IMR-90 (cell line): ENCODE measurements around the gene L3MBTL4. TPM values are rescaled to one million over a fixed set of nuclear protein-coding genes. Genes with fewer than 3 reads are reported as not detected.

ENCODE experiments used
- ATAC-seq: fragments of 200-7000 bp; cut with Tn5 transposase; 2 replicates; pipeline ENCODE4 v1.9.1; 2020; ENCODE audit warnings: low read depth, mild to moderate bottlenecking, moderate library complexity
- BruUV-seq: library from RNA; stranded (reverse); fragments of 400-500 nt; replicated peaks from 2 replicates; lab custom pipeline; 2021; lab: Mats Ljungman, UMichigan
- CTCF ChIA-PET: fragments of 300-600 bp; formaldehyde crosslinking; extraction: SDS; loops from one replicate; lab custom pipeline; 2021; ENCODE audit warnings: antibody characterized with exemption; lab: Yijun Ruan, JAX
- POLR2A ChIA-PET: fragments of 300-600 bp; sonication (Branson Sonifier 250); formaldehyde crosslinking; loops from one replicate; lab custom pipeline; 2022; ENCODE audit warnings: antibody characterized with exemption; ENCODE audit not compliant: unreplicated experiment; lab: Charles Lee
- DNase-seq: peaks from one replicate; pipeline ENCODE4 v3.0.0; 2013
- H2AFZ ChIP-seq: replicated peaks from 2 replicates; pipeline ENCODE3; 2013; ENCODE audit warnings: low read length, mild to moderate bottlenecking; ENCODE audit not compliant: poor library complexity
- H2AK5ac ChIP-seq: 2 replicates; pipeline ENCODE4 v1.6.1; 2013; ENCODE audit warnings: low read depth, low read length, inconsistent platforms
- H2AK9ac ChIP-seq: replicated peaks from 2 replicates; pipeline ENCODE3; 2013; ENCODE audit warnings: mild to moderate bottlenecking, low read depth, low read length, moderate library complexity; ENCODE audit not compliant: poor library complexity
- H2BK120ac ChIP-seq: 2 replicates; pipeline ENCODE4 v1.6.1; 2013; ENCODE audit warnings: low read depth, low read length, inconsistent platforms
- H2BK15ac ChIP-seq: 3 replicates; pipeline ENCODE4 v1.6.1; 2013; ENCODE audit warnings: low read depth, low read length, inconsistent platforms
- H2BK20ac ChIP-seq: 2 replicates; pipeline ENCODE4 v1.6.1; 2013; ENCODE audit warnings: low read depth, mild to moderate bottlenecking, inconsistent platforms, low read length, moderate library complexity
- H2BK5ac ChIP-seq: 2 replicates; pipeline ENCODE4 v1.6.1; 2013; ENCODE audit warnings: mild to moderate bottlenecking, low read depth, low read length, inconsistent platforms; ENCODE audit not compliant: poor library complexity, severe bottlenecking
- H3K14ac ChIP-seq: replicated peaks from 2 replicates; pipeline ENCODE4 v1.6.1; 2013; ENCODE audit warnings: low read depth, low read length, inconsistent platforms
- H3K18ac ChIP-seq: 2 replicates; pipeline ENCODE4 v1.6.1; 2013; ENCODE audit warnings: low read depth, low read length, control low read depth
- H3K23ac ChIP-seq: 2 replicates; pipeline ENCODE4 v1.6.1; 2013; ENCODE audit warnings: low read depth, low read length, inconsistent platforms
- H3K27ac ChIP-seq: 2 replicates; pipeline ENCODE4 v1.5.1; 2013; ENCODE audit warnings: mild to moderate bottlenecking, control low read depth, low read length; ENCODE audit not compliant: insufficient read depth
- H3K27me3 ChIP-seq: 2 replicates; pipeline ENCODE4 v1.6.1; 2013; ENCODE audit warnings: low read length; ENCODE audit not compliant: control insufficient read depth, insufficient read depth
- H3K36me3 ChIP-seq: 2 replicates; pipeline ENCODE4 v1.6.1; 2013; ENCODE audit warnings: low read length, mixed read lengths; ENCODE audit not compliant: control insufficient read depth, insufficient read depth
- H3K4ac ChIP-seq: 2 replicates; pipeline ENCODE4 v1.6.1; 2013; ENCODE audit warnings: low read depth, low read length, inconsistent platforms
- H3K4me1 ChIP-seq: 2 replicates; pipeline ENCODE4 v1.6.1; 2013; ENCODE audit warnings: low read length, mixed read lengths; ENCODE audit not compliant: control insufficient read depth, insufficient read depth
- H3K4me2 ChIP-seq: 2 replicates; pipeline ENCODE4 v1.6.1; 2013; ENCODE audit warnings: low read depth, mild to moderate bottlenecking, control low read depth, low read length, moderate library complexity
- H3K4me3 ChIP-seq: 2 replicates; pipeline ENCODE4 v1.5.1; 2013; ENCODE audit warnings: low read depth, mild to moderate bottlenecking, control low read depth, low read length, moderate library complexity; ENCODE audit not compliant: insufficient read depth
- H3K56ac ChIP-seq: 2 replicates; pipeline ENCODE4 v1.6.1; 2013; ENCODE audit warnings: low read length, inconsistent platforms; ENCODE audit not compliant: insufficient read depth; ENCODE audit errors: extremely low read depth
- H3K79me1 ChIP-seq, 2 experiments: 2 replicates each; pipeline ENCODE4 v1.6.1; 2013; ENCODE audit warnings: low read length in 2 of 2, inconsistent platforms in 1 of 2, low read depth in 1 of 2
- H3K9ac ChIP-seq: 2 replicates; pipeline ENCODE4 v1.6.1; 2013; ENCODE audit warnings: low read depth, low read length, control low read depth
- H3K9me1 ChIP-seq: 2 replicates; pipeline ENCODE4 v1.6.1; 2013; ENCODE audit warnings: low read length, inconsistent platforms; ENCODE audit not compliant: insufficient read depth
- H3K9me3 ChIP-seq: 2 replicates; pipeline ENCODE4 v1.6.1; 2013; ENCODE audit warnings: low read length; ENCODE audit not compliant: control insufficient read depth, insufficient read depth
- H4K20me1 ChIP-seq: 2 replicates; pipeline ENCODE4 v1.6.1; 2013; ENCODE audit warnings: low read length, inconsistent platforms; ENCODE audit not compliant: insufficient read depth
- H4K5ac ChIP-seq: 2 replicates; pipeline ENCODE4 v1.6.1; 2013; ENCODE audit warnings: mild to moderate bottlenecking, low read depth, low read length, control low read depth
- H4K8ac ChIP-seq, 2 experiments: 2 replicates each; pipeline ENCODE4 v1.6.1; 2013; ENCODE audit warnings: low read depth in 2 of 2, low read length in 2 of 2, control low read depth in 1 of 2, inconsistent platforms in 1 of 2
- H4K91ac ChIP-seq: 2 replicates; pipeline ENCODE4 v1.6.1; 2013; ENCODE audit warnings: low read depth, low read length, inconsistent platforms; ENCODE audit not compliant: insufficient read depth
- BHLHE40 ChIP-seq: fragments of 150-350 bp; IDR thresholded peaks from 2 replicates; pipeline ENCODE4 v1.6.1; 2016; ENCODE audit warnings: mild to moderate bottlenecking, low read depth, low read length
- NFE2L2 ChIP-seq: fragments of 150-350 bp; IDR thresholded peaks from 2 replicates; pipeline ENCODE4 v1.6.1; 2016; ENCODE audit warnings: low read depth, mild to moderate bottlenecking, low read length
- WGBS, 2 experiments: methylation state at CpG; one replicate each; pipeline versions ENCODE4 v1.1.5 to v1.1.7; 2013; ENCODE audit warnings: missing lambda C conversion rate in 2 of 2; ENCODE audit not compliant: insufficient read length in 1 of 2; ENCODE audit errors: extremely low coverage in 2 of 2; 5-methylcytosine and 5-hydroxymethylcytosine counted together
- dilution Hi-C: fragments of 300-500 bp; cut with HindIII; formaldehyde crosslinking; loops from one replicate; pipeline ENCODE4 v1.14.3; 2018; ENCODE audit warnings: low sequenced_read_pairs; ENCODE audit not compliant: unreplicated experiment
- in situ Hi-C: fragments of 300-500 bp; cut with MboI; formaldehyde crosslinking; loops from 3 replicates; pipeline ENCODE4 v1.14.3; 2019; ENCODE audit warnings: low sequenced_read_pairs, inconsistent platforms, mixed read lengths
- intact Hi-C: fragments of 100-400 bp; cut with micrococcal nuclease; formaldehyde crosslinking; loops from 2 replicates; pipeline ENCODE4 v1.10.0; 2022
- polyA plus RNA-seq, 3 experiments: library from polyadenylated mRNA; depleted of rRNA; stranded (reverse); fragments of >200 nt; gene quantifications; 2 replicates each; pipeline ENCODE4 v1.2.3, GENCODE V29; 2012; ENCODE audit warnings: low replicate concordance in 1 of 3
- total RNA-seq: library from RNA; depleted of rRNA; stranded (reverse); fragments of >200 nt; gene quantifications from 2 replicates; pipeline ENCODE4 v1.2.3, GENCODE V29; 2012
- TF ChIP-seq, protein P1 (sequence below): fragments of 150-350 bp; IDR thresholded peaks from 2 replicates; pipeline ENCODE4 v1.6.1; 2016; ENCODE audit warnings: low read depth, mild to moderate bottlenecking, low read length, moderate library complexity, borderline replicate concordance

L3MBTL4 gene
- total and polyA plus RNA-seq, 2 of the 4 experiments (the other 2 are of a cell fraction): under 0.01 to 0.02 TPM

DNA sequence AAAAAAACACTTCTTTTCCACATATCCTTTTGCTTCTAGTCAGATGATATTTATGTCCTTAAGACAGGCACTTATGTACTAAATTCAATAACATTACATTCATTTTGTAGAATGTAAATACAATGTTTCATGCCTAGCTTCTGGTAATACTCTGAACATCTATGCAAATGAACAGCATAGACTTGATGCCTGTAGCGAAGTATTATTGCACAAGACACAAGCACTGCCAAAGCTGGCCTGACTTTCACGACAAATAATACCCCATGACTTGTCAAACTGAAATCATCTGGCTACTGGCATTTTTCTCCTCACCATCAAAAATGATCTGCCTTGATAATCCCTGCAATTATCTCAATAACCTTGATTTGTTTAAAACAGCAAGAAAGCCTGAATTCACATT lies 101.3 kb downstream of the L3MBTL4 start:
- DNase-seq (no peak), ATAC-seq (no peak)
- Histone ChIP-seq H3K23ac (no peak overlapping the region), H3K36me3 (no peaks in the 10 kb centered on the region), H3K18ac (no peak overlapping the region), H3K27ac (no peak overlapping the region), H2BK15ac (no peak overlapping the region), H3K56ac (no peak overlapping the region), H2AK9ac (no peak overlapping the region), H3K4ac (no peak overlapping the region), H3K9me3 (no peaks in the 10 kb centered on the region), H2AK5ac (no peak overlapping the region), H2BK20ac (no peak overlapping the region), H3K9ac (no peak overlapping the region), H4K91ac (no peak overlapping the region), H4K8ac (no peak overlapping the region), H3K79me1 (no peaks in the 10 kb centered on the region), H4K5ac (no peak overlapping the region), H2BK5ac (no peak overlapping the region), H3K4me3 (no peak overlapping the region), H4K20me1 (no peaks in the 10 kb centered on the region), H2AFZ (no peak overlapping the region), H3K27me3 (no peaks in the 10 kb centered on the region), H3K4me2 (no peak overlapping the region), H3K4me1 (no peaks in the 10 kb centered on the region), H3K9me1 (no peaks in the 10 kb centered on the region), H3K14ac (no peak overlapping the region), H2BK120ac (no peak overlapping the region)
- in situ Hi-C loops (no loop called here), intact Hi-C loops (no loop called here), dilution Hi-C loops (no loop called here)
- no CpG with 5 or more reads among the region's 2 CpGs for WGBS, 2 experiments
- ChIA-PET POLR2A (no interaction called here), CTCF (no interaction called here)
- BruUV-seq: no TSS peak
- TF ChIP-seq BHLHE40: no peak
- TF ChIP-seq NFE2L2: no peak
- TF ChIP-seq, protein P1, sequence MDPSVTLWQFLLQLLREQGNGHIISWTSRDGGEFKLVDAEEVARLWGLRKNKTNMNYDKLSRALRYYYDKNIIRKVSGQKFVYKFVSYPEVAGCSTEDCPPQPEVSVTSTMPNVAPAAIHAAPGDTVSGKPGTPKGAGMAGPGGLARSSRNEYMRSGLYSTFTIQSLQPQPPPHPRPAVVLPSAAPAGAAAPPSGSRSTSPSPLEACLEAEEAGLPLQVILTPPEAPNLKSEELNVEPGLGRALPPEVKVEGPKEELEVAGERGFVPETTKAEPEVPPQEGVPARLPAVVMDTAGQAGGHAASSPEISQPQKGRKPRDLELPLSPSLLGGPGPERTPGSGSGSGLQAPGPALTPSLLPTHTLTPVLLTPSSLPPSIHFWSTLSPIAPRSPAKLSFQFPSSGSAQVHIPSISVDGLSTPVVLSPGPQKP: no peak
